Measurements from ENCODE around the gene CDS1.

GRCh38 chr4:84583876-84584380 is 1.0 kb downstream of the CDS1 start:
- TF ChIP-seq CTCF (IDR thresholded peaks at IDR 0.05 in 8 of 11, conservative IDR thresholded peaks at IDR 0.05 in 3 of 11), result no peak
- TF ChIP-seq POLR2AphosphoS5 (IDR thresholded peaks at IDR 0.05), result no peak

All from spleen (tissue), 7 donors.